Right renal pelvis (tissue), 4 donors: ENCODE results near the gene SLC39A11. TPM values are rescaled to one million over a fixed set of nuclear protein-coding genes. Genes with fewer than 3 reads are reported as not detected.
"Not testable (repeated sequence)": the region's sequence is repeated elsewhere in the genome, so short reads cannot be mapped to it uniquely, and the experiment has no call there.

ENCODE experiments used
- DNase-seq, 4 donors: peaks; one replicate each; pipeline ENCODE4 v3.0.0-alpha.2; 2013; ENCODE audit warnings: low read depth in 4 of 4, low spot score in 3 of 4, missing footprints in 1 of 4
- polyA plus RNA-seq, 4 donors: library from polyadenylated mRNA; unstranded; fragments of 120-200 nt; gene quantifications; one replicate each; pipeline ENCODE4 v1.2.1, GENCODE V29; 2013; ENCODE audit not compliant: insufficient read length in 4 of 4

SLC39A11 gene
- polyA plus RNA-seq, 4 donors, result 27.6 to 29.1 (median 28.4) TPM

GRCh38 chr17:73074566-73074965 is 17.9 kb downstream of the SLC39A11 start:
- DNase-seq, result no peak

- DNase-seq, result no peak
These were observed 20.1 kb downstream of the SLC39A11 start for GRCh38 chr17:73072219-73072962.

- no peak for DNase-seq
These were observed 21.2 kb downstream of the SLC39A11 start for GRCh38 chr17:73071066-73071999.

GRCh38 chr17:73069841-73070240 is 22.6 kb downstream of the SLC39A11 start:
- no peak for DNase-seq

GRCh38 chr17:73069164-73069770 is 23.2 kb downstream of the SLC39A11 start:
- DNase-seq, result no peak

- peak in 1 of 4 donors; percentile 52 for DNase-seq
These were observed 23.9 kb downstream of the SLC39A11 start for GRCh38 chr17:73068322-73069153.

GRCh38 chr17:73067699-73068098 is 24.8 kb downstream of the SLC39A11 start:
- not testable (repeated sequence) for DNase-seq

- no peak for DNase-seq
These were observed 25.4 kb downstream of the SLC39A11 start for GRCh38 chr17:73067075-73067474.

GRCh38 chr17:73066148-73066884 is 26.2 kb downstream of the SLC39A11 start:
- DNase-seq, result no peak

GRCh38 chr17:73065376-73065775 is 27.1 kb downstream of the SLC39A11 start:
- DNase-seq, result no peak

- no peak for DNase-seq
These were observed 28.2 kb downstream of the SLC39A11 start for GRCh38 chr17:73064084-73064938.

- no peak for DNase-seq
These were observed 29.8 kb downstream of the SLC39A11 start for GRCh38 chr17:73062726-73063125.

- no peak for DNase-seq
These were observed 31.3 kb downstream of the SLC39A11 start for GRCh38 chr17:73061161-73061560.

GRCh38 chr17:73060721-73061120 is 31.8 kb downstream of the SLC39A11 start:
- DNase-seq, result no peak

GRCh38 chr17:73059713-73060112 is 32.8 kb downstream of the SLC39A11 start:
- DNase-seq, result not testable (repeated sequence)

- DNase-seq, result no peak
These were observed 34.5 kb downstream of the SLC39A11 start for GRCh38 chr17:73058022-73058421.

- DNase-seq, result no peak
These were observed 35.3 kb downstream of the SLC39A11 start for GRCh38 chr17:73057196-73057595.

- DNase-seq, result no peak
These were observed 39.6 kb downstream of the SLC39A11 start for GRCh38 chr17:73052923-73053322.

GRCh38 chr17:73050797-73051196 is 41.7 kb downstream of the SLC39A11 start:
- DNase-seq, result no peak
